Heart right ventricle (tissue), 16 donors: ENCODE data around the gene ST6GALNAC4. TPM values are rescaled to one million over a fixed set of nuclear protein-coding genes. Genes with fewer than 3 reads are reported as not detected.

Source experiments
- ATAC-seq, 8 donors: fragments of 200-7000 bp; cut with Tn5 transposase; one replicate each; pipeline ENCODE4 v1.9.1; 2020; ENCODE audit warnings: mild to moderate bottlenecking in 8 of 8, moderate library complexity in 8 of 8, moderate number of reproducible peaks in 1 of 8
- DNase-seq, 2 donors: peaks; one replicate each; pipeline ENCODE4 v3.0.0-alpha.2; 2020
- H3K27ac ChIP-seq, 10 donors: fragments of 200-600 bp; sonication (generic) in 2 of 10; one replicate each; pipeline versions ENCODE4 v1.5.0 to v1.8.0; 2020 to 2022; ENCODE audit warnings: mild to moderate bottlenecking in 3 of 10
- H3K27me3 ChIP-seq, 7 donors: fragments of 200-600 bp; one replicate each; pipeline ENCODE4 v1.8.0; 2021 to 2022; ENCODE audit warnings: mild to moderate bottlenecking in 2 of 7
- H3K36me3 ChIP-seq, 9 donors: fragments of 200-600 bp; sonication (generic) in 1 of 9; one replicate each; pipeline versions ENCODE4 v1.5.0 to v1.8.0; 2020 to 2022; ENCODE audit warnings: mild to moderate bottlenecking in 2 of 9
- H3K4me1 ChIP-seq, 9 donors: fragments of 200-600 bp; sonication (generic) in 1 of 9; one replicate each; pipeline versions ENCODE4 v1.5.0 to v1.8.0; 2020 to 2022; ENCODE audit warnings: mild to moderate bottlenecking in 4 of 9
- H3K4me3 ChIP-seq, 10 donors: fragments of 200-600 bp; sonication (generic) in 2 of 10; one replicate each; pipeline versions ENCODE4 v1.5.0 to v1.8.0; 2020 to 2022; ENCODE audit warnings: mild to moderate bottlenecking in 7 of 10, moderate library complexity in 2 of 10
- H3K9me3 ChIP-seq, 11 donors: fragments of 200-600 bp in 10 of 11; sonication (generic) in 2 of 11; one replicate each; pipeline versions ENCODE4 v1.5.0 to v1.8.0; 2013 to 2022; ENCODE audit warnings: mild to moderate bottlenecking in 2 of 11, control low read depth in 1 of 11, moderate library complexity in 1 of 11
- CTCF ChIP-seq, 9 donors: fragments of 200-600 bp; sonication (generic) in 2 of 9; IDR thresholded peaks; one replicate each; pipeline versions ENCODE4 v1.5.0 to v1.8.0; 2021 to 2022; ENCODE audit warnings: antibody characterized with exemption in 9 of 9, mild to moderate bottlenecking in 5 of 9, moderate library complexity in 1 of 9
- WGBS, 2 donors: extraction: QIAGEN DNeasy Blood & Tissue Kit; methylation state at CpG; one replicate each; pipeline ENCODE4 v1.1.7; 2013; ENCODE audit warnings: inconsistent platforms in 1 of 2; 5-methylcytosine and 5-hydroxymethylcytosine counted together
- intact Hi-C, 10 donors: fragments of 100-400 bp; cut with DNase I; formaldehyde crosslinking; loops; one replicate each; pipeline versions ENCODE4 v1.11.1 to v1.14.2; 2022
- polyA plus RNA-seq, 2 donors: library from polyadenylated mRNA; stranded (reverse); fragments of 200-250 nt; gene quantifications; one replicate each; pipeline ENCODE4 v1.2.3, GENCODE V29; 2013
- total RNA-seq, 10 donors: library from RNA; stranded (reverse); fragmentation: NEBNext Ultra II Directional in 3 of 10; extraction: Animal tissue kit (Norgen Biotek cat#: 25700) in 3 of 10; gene quantifications; one replicate each; pipeline versions ENCODE4 v1.2.1 to v1.2.4, GENCODE V29; 2021 to 2023
- donor health status: Arrhythmogenic right ventricular cardiomyopathy.
- donor health status: ischemic (EF 13 %, LVEDD 7.1; RV severe dilation, severe dysfunction).
- donor health status: healthy with polysubstance abuse.
- donor health status: DM: no; HTN: yes; CAD: no.
- donor health status: DM: no; HTN: no; CAD: no.
- donor health status: ischemic (EF 25% LVEDD 6.9; RV normal size, moderate dysfunction).
- donor health status: ischemic (EF 25% LVEDD 5.7; RV mildly dilated, moderate dysfunction).
- donor health status: healthy.
- donor health status: DM: yes; HTN: yes; CAD: no.
- donor health status: Ischemic cardiomyopathy.
- donor health status: ischemic (EF 35%, LVEDD 5.7; RV mildly dilated, moderate dysfunction).
- donor health status: nonischemic (EF 11% LVEDD 7.7; RV severe dilation, severe dysfunction).
- donor health status: DM: yes; HTN: yes; CAD: no.
- donor health status: PGD.
- donor health status: ischemic (EF 29% LVEDD 5.4; RV normal size, mild dysfunction).
- donor health status: nonischemic (EF 23%, LVEDD 6.1; RV moderate dilation, normal function).

The ST6GALNAC4 gene
- total and polyA plus RNA-seq, 12 donors = 10.8 to 52.9 (median 33.9) TPM

GRCh38 chr9:127869310-127870152, 47.3 kb downstream of the ST6GALNAC4 start:
- DNase-seq (peak; percentile 91 to 94), ATAC-seq (peak; percentile 43 to 85 (median 78))
- intact Hi-C loops = loop anchor here (1.0 to 10.0 kb wide), 15 partner anchors 42 to 277 kb away; partner anchors contain the start of genes CDK9 (in 7 of the 10), TOR2A (in 6 of the 10), FPGS (in 2 of the 10) and ST6GALNAC4 (in 2 of the 10)
- Histone ChIP-seq H3K9me3 (no peaks in the 10 kb centered on the region), H3K27ac (peak overlapping the region in 9 of 10 donors; percentile 7 to 92 (median 47)), H3K4me1 (peaks cover 9 to 64% (median 42%) of the 10 kb centered on the region in 9 donors), H3K4me3 (no peak overlapping the region), H3K27me3 (no peaks in the 10 kb centered on the region), H3K36me3 (peaks cover 0 to 64% (median 28%) of the 10 kb centered on the region in 9 donors)
- TF ChIP-seq CTCF (IDR thresholded peaks at IDR 0.05) = peak; percentile 85 to 92 (median 89)
- WGBS, 2 donors = 57 to 65% methylated on average over 18 of the region's 18 CpGs

- DNase-seq = no peak
- Histone ChIP-seq H3K27ac (peak overlapping the region; percentile 36 to 92 (median 83)), H3K9me3 (no peaks in the 10 kb centered on the region), H3K4me3 (no peak overlapping the region), H3K27me3 (no peaks in the 10 kb centered on the region), H3K4me1 (peaks cover 5 to 62% (median 35%) of the 10 kb centered on the region in 9 donors), H3K36me3 (peaks cover 0 to 64% (median 28%) of the 10 kb centered on the region in 9 donors)
- no peak for TF ChIP-seq CTCF (IDR thresholded peaks at IDR 0.05)
- intact Hi-C loops = loop anchor here in 3 of 10 donors (2.0 to 5.0 kb wide), 4 partner anchors 41 to 276 kb away; partner anchors contain the start of genes CDK9 (in 3 of the 3) and TOR2A (in 1 of the 3)
- ATAC-seq = no peak
- WGBS, 2 donors = 88 to 90% methylated on average over 18 of the region's 18 CpGs
These were observed 48.5 kb downstream of the ST6GALNAC4 start for GRCh38 chr9:127868278-127868902.

GRCh38 chr9:127867356-127868277, 49.2 kb downstream of the ST6GALNAC4 start:
- Histone ChIP-seq H3K9me3 (no peaks in the 10 kb centered on the region), H3K27me3 (no peaks in the 10 kb centered on the region), H3K4me1 (peaks cover 2 to 62% (median 41%) of the 10 kb centered on the region in 9 donors), H3K27ac (peak overlapping the region; percentile 58 to 92 (median 84)), H3K4me3 (peak overlapping the region in 1 of 10 donors; percentile 5), H3K36me3 (peaks cover 0 to 56% (median 22%) of the 10 kb centered on the region in 9 donors)
- peak in 4 of 9 donors; percentile 10 to 33 (median 17) for TF ChIP-seq CTCF (IDR thresholded peaks at IDR 0.05)
- peak; percentile 68 to 74 for DNase-seq
- intact Hi-C loops = loop anchor here in 3 of 10 donors (2.0 to 5.0 kb wide), 4 partner anchors 40 to 275 kb away; partner anchors contain the start of genes CDK9 (in 3 of the 3) and TOR2A (in 1 of the 3)
- ATAC-seq = peak; percentile 24 to 73 (median 64)
- 66 to 68% methylated on average over 30 of the region's 30 CpGs for WGBS, 2 donors
